GM06990 (cell line): ENCODE measurements around the gene TRIM17.

Experiments
- DNase-seq: peaks from one replicate; pipeline ENCODE4 v3.0.0-alpha.2; 2011; ENCODE audit not compliant: insufficient read length; ENCODE audit errors: extremely low read depth
- H3K27me3 ChIP-seq: replicated peaks from 2 replicates; pipeline ENCODE4 v1.6.0; 2011; ENCODE audit warnings: low read length; ENCODE audit not compliant: control insufficient read depth, insufficient read depth
- H3K36me3 ChIP-seq: 2 replicates; pipeline ENCODE4 v1.5.1; 2011; ENCODE audit warnings: low read length; ENCODE audit not compliant: control insufficient read depth, insufficient read depth
- H3K4me3 ChIP-seq: replicated peaks from 2 replicates; pipeline ENCODE4 v1.5.1; 2011; ENCODE audit warnings: low read depth, mild to moderate bottlenecking, control low read depth, low read length
- TF ChIP-seq, protein P1 (sequence below): IDR thresholded peaks from 2 replicates; pipeline ENCODE4 v1.5.1; 2011; ENCODE audit warnings: low read length, control low read depth, mild to moderate bottlenecking, inconsistent platforms; ENCODE audit not compliant: insufficient read depth, poor library complexity, severe bottlenecking

The TRIM17 gene

DNA sequence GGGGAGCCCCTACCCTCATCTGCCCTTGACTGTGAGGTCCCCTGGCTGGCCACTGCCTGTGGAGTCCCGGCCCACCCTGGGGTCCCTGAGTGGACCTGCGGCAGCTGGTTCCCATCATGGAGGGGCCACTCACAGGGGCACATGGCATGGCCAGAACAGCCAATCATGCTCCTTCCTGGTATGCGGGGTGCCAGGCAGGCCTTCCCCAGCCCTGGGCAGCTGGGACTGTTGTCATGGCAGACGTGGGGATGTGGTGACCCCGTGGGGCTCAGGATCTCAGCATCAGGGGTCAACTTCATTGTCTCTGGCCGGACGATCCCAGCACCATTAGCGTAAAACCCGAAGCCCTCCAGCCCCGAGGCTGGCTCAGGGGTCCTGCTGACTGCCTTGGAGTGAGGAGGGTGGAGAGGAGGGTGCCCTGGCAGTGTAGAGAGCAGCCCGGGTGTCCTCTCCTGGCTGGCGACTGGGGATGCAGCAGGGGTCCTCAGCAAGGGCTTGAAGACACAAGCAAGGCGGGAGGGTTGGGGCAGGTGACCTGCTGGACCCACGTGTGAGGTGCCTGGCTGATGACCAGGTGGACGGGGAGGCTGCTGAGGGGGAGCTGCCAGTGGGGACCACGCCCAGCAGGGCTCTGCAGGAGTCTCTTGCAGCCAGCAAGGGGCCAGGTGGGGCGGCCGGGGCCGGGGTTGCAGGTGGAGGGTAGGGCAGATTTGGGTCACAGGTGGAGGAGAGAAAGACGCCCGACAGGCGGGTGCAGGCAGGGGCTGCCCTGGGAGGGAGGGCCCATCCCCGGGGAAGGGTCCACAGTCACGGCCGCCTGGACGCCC lies 55.1 kb downstream of the TRIM17 start:
- TF ChIP-seq, protein P1, sequence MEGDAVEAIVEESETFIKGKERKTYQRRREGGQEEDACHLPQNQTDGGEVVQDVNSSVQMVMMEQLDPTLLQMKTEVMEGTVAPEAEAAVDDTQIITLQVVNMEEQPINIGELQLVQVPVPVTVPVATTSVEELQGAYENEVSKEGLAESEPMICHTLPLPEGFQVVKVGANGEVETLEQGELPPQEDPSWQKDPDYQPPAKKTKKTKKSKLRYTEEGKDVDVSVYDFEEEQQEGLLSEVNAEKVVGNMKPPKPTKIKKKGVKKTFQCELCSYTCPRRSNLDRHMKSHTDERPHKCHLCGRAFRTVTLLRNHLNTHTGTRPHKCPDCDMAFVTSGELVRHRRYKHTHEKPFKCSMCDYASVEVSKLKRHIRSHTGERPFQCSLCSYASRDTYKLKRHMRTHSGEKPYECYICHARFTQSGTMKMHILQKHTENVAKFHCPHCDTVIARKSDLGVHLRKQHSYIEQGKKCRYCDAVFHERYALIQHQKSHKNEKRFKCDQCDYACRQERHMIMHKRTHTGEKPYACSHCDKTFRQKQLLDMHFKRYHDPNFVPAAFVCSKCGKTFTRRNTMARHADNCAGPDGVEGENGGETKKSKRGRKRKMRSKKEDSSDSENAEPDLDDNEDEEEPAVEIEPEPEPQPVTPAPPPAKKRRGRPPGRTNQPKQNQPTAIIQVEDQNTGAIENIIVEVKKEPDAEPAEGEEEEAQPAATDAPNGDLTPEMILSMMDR, result no peak
- Histone ChIP-seq H3K36me3 (no peaks in the 10 kb centered on the region), H3K4me3 (no peak overlapping the region), H3K27me3 (no peaks in the 10 kb centered on the region)
- DNase-seq, result no peak

DNA sequence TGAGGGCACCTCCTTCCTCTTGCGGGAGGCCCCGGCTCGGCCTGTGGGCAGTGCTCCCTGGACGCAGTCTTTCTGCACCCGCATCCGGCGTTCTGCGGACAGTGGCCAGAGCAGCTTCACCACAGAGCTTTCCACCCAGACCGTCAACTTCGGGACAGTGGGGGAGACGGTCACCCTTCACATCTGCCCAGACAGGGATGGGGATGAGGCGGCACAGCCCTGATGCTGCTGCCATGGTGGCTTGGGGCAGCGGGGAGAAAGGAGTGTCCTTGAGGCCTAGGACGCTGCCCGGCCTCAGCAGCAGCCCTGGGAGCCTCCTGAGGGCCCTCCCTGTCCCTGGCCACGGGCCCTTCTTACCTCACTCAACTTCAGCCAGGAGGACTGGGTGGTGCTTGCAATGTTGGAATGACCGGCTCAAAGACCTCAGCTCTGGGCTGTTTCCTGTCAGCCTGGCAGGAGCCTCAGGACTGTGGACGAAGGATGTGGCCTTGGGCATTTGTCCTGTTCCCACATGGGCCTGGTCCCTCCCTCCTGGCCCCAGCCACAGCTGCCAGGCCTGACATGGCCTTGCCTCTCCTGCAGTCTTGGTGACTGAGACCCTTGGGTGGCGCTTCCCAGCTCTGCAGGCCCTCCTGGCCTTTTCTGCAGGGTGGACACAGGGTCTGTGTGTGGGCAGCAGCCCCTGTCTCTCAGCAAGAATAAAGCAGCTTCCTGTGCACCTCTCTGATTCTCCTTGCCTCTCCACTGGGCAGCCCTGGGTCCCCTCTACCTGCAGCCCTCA lies 55.9 kb downstream of the TRIM17 start:
- H3K4me3 ChIP-seq, result no peak overlapping the region
- no peak for DNase-seq
- no peaks in the 10 kb centered on the region for H3K27me3 ChIP-seq
- TF ChIP-seq, protein P1, result no peak
- H3K36me3 ChIP-seq, result no peaks in the 10 kb centered on the region

DNA sequence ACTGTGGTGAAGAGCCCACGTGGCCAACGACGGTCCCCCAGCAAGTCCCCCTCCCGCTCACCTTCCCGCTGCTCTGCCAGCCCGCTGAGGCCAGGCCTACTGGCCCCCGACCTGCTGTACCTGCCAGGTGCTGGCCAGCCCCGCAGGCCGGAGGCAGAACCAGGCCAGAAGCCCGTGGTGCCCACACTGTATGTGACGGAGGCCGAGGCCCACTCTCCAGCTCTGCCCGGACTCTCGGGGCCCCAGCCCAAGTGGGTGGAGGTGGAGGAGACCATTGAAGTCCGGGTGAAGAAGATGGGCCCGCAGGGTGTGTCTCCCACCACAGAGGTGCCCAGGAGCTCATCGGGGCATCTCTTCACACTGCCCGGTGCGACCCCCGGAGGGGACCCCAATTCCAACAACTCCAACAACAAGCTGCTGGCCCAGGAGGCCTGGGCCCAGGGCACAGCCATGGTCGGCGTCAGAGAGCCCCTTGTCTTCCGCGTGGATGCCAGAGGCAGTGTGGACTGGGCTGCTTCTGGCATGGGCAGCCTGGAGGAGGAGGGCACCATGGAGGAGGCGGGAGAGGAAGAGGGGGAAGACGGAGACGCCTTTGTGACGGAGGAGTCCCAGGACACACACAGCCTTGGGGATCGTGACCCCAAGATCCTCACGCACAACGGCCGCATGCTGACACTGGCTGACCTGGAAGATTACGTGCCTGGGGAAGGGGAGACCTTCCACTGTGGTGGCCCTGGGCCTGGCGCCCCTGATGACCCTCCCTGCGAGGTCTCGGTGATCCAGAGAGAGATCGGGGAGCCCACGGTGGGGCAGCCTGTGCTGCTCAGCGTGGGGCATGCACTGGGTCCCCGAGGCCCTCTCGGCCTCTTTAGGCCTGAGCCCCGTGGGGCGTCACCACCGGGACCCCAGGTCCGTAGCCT lies 56.8 kb downstream of the TRIM17 start:
- DNase-seq, result no peak
- TF ChIP-seq, protein P1, result no peak
- H3K27me3 ChIP-seq, result no peaks in the 10 kb centered on the region

DNA sequence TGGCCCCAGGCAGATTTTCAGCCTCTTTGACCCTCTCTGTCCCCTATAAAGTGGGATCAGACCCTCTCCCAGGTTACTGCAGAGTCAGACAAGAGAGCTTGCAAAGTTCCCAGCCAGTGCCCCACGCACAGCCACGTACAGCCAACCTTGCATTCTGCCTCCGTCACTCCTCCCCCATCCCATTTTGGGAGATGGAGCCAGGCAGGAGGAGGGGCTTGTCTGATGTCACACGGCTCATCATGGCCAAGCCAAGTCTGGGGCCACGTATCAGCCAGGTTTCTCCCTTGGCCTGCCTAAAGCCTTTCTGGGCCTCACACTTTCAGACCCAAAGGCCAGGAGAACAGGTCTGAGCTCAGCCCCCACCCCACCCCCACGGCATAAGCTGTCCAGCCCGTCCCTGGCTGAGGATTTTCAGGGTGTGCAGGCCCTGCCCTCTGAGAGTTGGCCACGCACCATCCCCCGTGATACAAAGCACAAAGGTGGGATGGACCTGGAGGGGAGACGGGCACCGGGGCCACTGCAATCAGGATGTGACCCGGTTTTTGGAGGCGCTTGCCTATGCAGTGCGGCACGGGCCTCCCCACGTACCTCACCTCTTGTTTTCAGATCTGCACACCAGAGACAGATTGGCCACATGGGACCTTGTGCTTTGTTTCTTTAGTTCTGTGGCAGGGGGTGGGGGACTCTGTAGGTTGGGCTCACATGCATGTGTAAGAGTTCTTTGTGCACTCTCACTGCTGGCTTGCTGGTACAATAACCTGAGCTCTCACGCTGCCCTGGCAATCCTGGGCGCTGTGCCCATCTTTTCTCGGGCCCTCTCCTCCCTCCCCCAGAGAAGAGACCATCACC lies 57.7 kb downstream of the TRIM17 start:
- DNase-seq, result no peak
- H3K27me3 ChIP-seq, result no peaks in the 10 kb centered on the region
- no peaks in the 10 kb centered on the region for H3K36me3 ChIP-seq
- TF ChIP-seq, protein P1, result no peak
- no peak overlapping the region for H3K4me3 ChIP-seq

More for the DNA sequence above, 56.8 kb downstream of the TRIM17 start:
- Histone ChIP-seq H3K4me3 (no peak overlapping the region), H3K36me3 (no peaks in the 10 kb centered on the region)
